ENCODE measurements around the gene FTO.

The FTO gene

DNA sequence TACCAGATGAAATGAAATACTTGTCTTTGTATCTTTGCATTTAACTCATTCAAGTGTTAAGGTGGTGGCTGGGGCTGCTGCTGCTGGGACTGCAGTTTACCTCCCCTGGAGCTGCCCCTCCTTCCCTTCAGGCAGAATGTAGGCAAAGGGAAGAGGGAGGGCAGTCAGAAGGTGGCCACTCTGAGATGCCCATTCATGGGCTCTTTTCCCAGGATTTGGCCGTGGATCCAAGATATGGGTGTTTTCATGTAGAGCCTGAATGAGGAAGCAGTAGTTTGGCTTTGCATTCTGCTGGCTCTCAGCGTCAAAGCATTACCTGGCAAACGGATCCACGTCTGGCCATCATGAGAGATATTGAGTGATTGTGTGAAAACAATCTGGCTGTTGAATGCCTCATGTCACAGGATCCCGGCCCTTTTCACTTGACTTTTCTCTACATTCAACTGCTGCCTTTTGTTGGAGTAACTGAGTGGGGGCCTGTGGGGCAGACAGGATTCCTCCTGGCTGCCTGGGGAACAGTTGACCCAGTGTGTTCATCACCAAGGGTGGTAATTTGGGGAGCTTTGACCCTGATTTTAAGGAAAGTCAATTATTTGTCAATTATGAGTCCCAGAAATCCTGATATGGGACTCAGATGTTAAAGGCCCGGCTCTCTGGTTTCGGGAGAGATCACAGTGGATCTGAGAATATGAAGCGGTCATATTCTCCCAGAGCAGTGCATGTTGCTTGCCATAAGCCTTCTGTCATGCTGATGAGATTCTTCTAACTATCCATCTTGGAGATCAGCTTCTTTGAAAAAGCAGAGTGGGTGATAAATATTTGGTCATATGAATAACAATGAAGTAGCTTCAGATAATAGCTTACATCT is 345.9 kb downstream of the FTO start:
- Histone ChIP-seq H3K27me3 (ENCODE audit: control insufficient read depth, insufficient read depth, low read length) (no peaks in the 10 kb centered on the region), H3K79me2 (no peaks in the 10 kb centered on the region), H3K4me3 (ENCODE audit: low read depth, low read length) (no peak overlapping the region), H3K9me3 (ENCODE audit: control insufficient read depth, low read length) (no peaks in the 10 kb centered on the region), H3K4me2 (ENCODE audit: low read length) (no peak overlapping the region), H3K27ac (no peak overlapping the region), H3K36me3 (ENCODE audit: control insufficient read depth, insufficient read depth, low read length) (no peaks in the 10 kb centered on the region), H2AFZ (no peak overlapping the region), H3K4me1 (peaks cover 3% of the 10 kb centered on the region), H3K9ac (no peak overlapping the region)
- TF ChIP-seq, protein P1, sequence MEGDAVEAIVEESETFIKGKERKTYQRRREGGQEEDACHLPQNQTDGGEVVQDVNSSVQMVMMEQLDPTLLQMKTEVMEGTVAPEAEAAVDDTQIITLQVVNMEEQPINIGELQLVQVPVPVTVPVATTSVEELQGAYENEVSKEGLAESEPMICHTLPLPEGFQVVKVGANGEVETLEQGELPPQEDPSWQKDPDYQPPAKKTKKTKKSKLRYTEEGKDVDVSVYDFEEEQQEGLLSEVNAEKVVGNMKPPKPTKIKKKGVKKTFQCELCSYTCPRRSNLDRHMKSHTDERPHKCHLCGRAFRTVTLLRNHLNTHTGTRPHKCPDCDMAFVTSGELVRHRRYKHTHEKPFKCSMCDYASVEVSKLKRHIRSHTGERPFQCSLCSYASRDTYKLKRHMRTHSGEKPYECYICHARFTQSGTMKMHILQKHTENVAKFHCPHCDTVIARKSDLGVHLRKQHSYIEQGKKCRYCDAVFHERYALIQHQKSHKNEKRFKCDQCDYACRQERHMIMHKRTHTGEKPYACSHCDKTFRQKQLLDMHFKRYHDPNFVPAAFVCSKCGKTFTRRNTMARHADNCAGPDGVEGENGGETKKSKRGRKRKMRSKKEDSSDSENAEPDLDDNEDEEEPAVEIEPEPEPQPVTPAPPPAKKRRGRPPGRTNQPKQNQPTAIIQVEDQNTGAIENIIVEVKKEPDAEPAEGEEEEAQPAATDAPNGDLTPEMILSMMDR (IDR thresholded peaks at IDR 0.05): no peak

DNA sequence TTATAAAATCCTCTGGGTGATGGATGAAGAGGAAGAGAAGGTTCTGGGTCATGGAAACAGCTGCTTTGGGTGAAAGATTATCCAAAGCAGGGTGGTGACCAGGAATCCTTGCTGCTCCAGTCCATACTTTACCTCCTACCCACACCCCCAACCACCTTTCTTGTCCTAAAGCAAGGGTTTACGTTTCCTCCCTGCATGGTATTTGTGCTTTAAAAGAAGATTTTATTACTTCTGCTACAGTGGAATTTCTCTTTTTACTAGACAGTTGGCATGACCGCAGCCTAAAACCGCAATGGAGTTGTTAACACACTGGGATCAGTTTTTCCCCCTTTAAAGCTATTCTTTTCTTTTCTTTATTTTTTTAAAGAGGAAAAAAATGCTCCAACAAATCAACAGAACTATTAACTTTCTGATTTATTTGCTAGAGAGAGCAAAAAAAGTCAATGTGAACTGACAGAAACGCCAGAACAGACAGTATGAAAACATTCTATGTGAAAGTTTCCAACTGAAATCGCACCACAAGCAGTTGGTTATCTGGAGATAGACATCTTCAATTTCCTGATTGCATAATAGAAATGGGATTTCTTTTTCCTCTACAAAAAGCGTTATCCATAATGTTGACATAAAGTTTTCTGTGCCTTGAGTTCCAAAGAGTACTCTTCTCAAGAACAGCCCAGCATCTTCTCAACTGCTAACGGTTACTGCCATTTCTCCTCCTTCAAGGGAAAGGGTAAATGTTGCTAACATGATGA is 346.7 kb downstream of the FTO start:
- H3K4me1 ChIP-seq: peaks cover 3% of the 10 kb centered on the region
- H3K4me3 ChIP-seq (ENCODE audit: low read depth, low read length): no peak overlapping the region
- H3K9ac ChIP-seq: no peak overlapping the region
- TF ChIP-seq, protein P1 (IDR thresholded peaks at IDR 0.05): no peak
- no peak overlapping the region for H3K4me2 ChIP-seq (ENCODE audit: low read length)
- H3K9me3 ChIP-seq (ENCODE audit: control insufficient read depth, low read length): no peaks in the 10 kb centered on the region
- no peak overlapping the region for H3K27ac ChIP-seq
- no peaks in the 10 kb centered on the region for H3K27me3 ChIP-seq (ENCODE audit: control insufficient read depth, insufficient read depth, low read length)
- H3K36me3 ChIP-seq (ENCODE audit: control insufficient read depth, insufficient read depth, low read length): no peaks in the 10 kb centered on the region
- H2AFZ ChIP-seq: no peak overlapping the region
- H3K79me2 ChIP-seq: no peaks in the 10 kb centered on the region

DNA sequence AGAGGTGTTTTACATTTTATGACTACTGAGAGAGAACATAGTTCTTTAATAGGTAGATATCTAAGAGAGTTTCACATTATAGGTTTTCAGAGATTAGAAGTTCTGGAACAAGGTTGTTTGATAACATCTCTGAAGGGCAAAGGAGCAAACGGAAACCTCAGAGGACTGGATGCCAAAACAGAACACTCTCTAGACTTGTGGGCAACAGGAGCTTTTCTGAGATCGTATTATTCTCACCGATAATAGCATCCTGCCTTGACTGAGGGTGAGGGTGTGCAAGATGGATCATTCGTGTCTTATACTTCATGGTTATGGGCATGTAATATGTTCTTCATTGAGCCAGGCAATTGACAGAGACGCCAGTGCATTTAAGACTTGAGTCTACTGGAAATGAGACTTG is 347.9 kb downstream of the FTO start:
- TF ChIP-seq, protein P1 (IDR thresholded peaks at IDR 0.05): no peak
- Histone ChIP-seq H3K36me3 (ENCODE audit: control insufficient read depth, insufficient read depth, low read length) (no peaks in the 10 kb centered on the region), H3K27ac (no peak overlapping the region), H3K4me1 (peaks cover 3% of the 10 kb centered on the region), H3K9me3 (ENCODE audit: control insufficient read depth, low read length) (no peaks in the 10 kb centered on the region), H3K79me2 (no peaks in the 10 kb centered on the region), H3K27me3 (ENCODE audit: control insufficient read depth, insufficient read depth, low read length) (no peaks in the 10 kb centered on the region), H3K4me2 (ENCODE audit: low read length) (no peak overlapping the region), H3K4me3 (ENCODE audit: low read depth, low read length) (no peak overlapping the region), H2AFZ (no peak overlapping the region), H3K9ac (no peak overlapping the region)

DNA sequence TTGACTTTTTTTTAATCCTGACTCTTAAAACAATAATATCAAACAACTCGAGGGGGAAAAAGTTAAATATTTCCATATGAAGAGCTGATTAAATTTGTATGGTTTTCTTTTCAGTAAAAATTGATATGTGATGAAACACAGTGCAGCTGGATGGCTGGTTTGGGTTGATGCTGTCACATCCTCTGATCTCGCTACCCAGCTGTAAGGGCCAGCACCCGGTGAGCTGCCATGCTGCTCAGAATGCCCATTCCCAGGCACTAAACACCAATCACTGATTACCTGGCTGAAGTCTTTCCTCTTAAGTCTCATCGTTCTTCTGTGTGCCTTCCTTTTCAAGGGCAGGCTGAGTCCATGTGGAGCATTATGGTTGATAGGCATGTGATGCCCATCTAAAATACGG is 348.3 kb downstream of the FTO start:
- Histone ChIP-seq H3K27me3 (ENCODE audit: control insufficient read depth, insufficient read depth, low read length) (no peaks in the 10 kb centered on the region), H3K79me2 (no peaks in the 10 kb centered on the region), H3K27ac (no peak overlapping the region), H3K4me3 (ENCODE audit: low read depth, low read length) (no peak overlapping the region), H3K4me2 (ENCODE audit: low read length) (no peak overlapping the region), H3K9ac (no peak overlapping the region), H3K4me1 (peaks cover 3% of the 10 kb centered on the region), H3K9me3 (ENCODE audit: control insufficient read depth, low read length) (no peaks in the 10 kb centered on the region), H3K36me3 (ENCODE audit: control insufficient read depth, insufficient read depth, low read length) (no peaks in the 10 kb centered on the region), H2AFZ (no peak overlapping the region)
- TF ChIP-seq, protein P1 (IDR thresholded peaks at IDR 0.05): no peak

All from parathyroid adenoma (tissue), 2 donors.